Natural killer cell (primary cell): Measurements from ENCODE around the gene STK39. TPM values are rescaled to one million over a fixed set of nuclear protein-coding genes. Genes with fewer than 3 reads are reported as not detected.

Experiments
- ATAC-seq, 3 donors: fragments of 150-1000 bp in 2 of 3; fragments of 200-7000 bp in 1 of 3; cut with Tn5 transposase; 1 replicate in 1 of 3; 2 replicates in 2 of 3; pipeline ENCODE4 v1.10.0; 2021; ENCODE audit warnings: mild to moderate bottlenecking in 2 of 3, moderate library complexity in 2 of 3
- DNase-seq, 2 donors: peaks; one replicate each; pipeline versions ENCODE4 v3.0.0 to v3.0.0-alpha.2; 2013 to 2021; ENCODE audit warnings: mixed read lengths in 1 of 2
- H3K27ac ChIP-seq: one replicate; pipeline ENCODE4 v1.5.1; 2013; ENCODE audit warnings: mild to moderate bottlenecking, low read length
- H3K27me3 ChIP-seq: one replicate; pipeline ENCODE4 v1.6.1; 2013; ENCODE audit warnings: low read length; ENCODE audit not compliant: control insufficient read depth, insufficient read depth
- H3K36me3 ChIP-seq: one replicate; pipeline ENCODE4 v1.6.1; 2013; ENCODE audit warnings: low read length; ENCODE audit not compliant: control insufficient read depth, insufficient read depth
- H3K4me1 ChIP-seq: one replicate; pipeline ENCODE4 v1.6.1; 2013; ENCODE audit warnings: low read length; ENCODE audit not compliant: control insufficient read depth, insufficient read depth
- H3K4me3 ChIP-seq: one replicate; pipeline ENCODE4 v1.5.1; 2013; ENCODE audit warnings: low read length
- H3K9me3 ChIP-seq: one replicate; pipeline ENCODE4 v1.6.1; 2013; ENCODE audit warnings: low read length; ENCODE audit not compliant: control insufficient read depth, insufficient read depth
- H3K27ac Mint-ChIP-seq, 2 donors: one replicate each; pipeline ENCODE4 v1.8.0; 2022; ENCODE audit warnings: mild to moderate bottlenecking in 2 of 2, mixed read lengths in 2 of 2, moderate library complexity in 1 of 2
- H3K27me3 Mint-ChIP-seq, 2 donors: one replicate each; pipeline ENCODE4 v1.8.0; 2022; ENCODE audit warnings: low read depth in 2 of 2, mixed read lengths in 2 of 2
- H3K36me3 Mint-ChIP-seq: one replicate; pipeline ENCODE4 v1.8.0; 2022; ENCODE audit warnings: mixed read lengths
- H3K4me1 Mint-ChIP-seq, 2 donors: one replicate each; pipeline ENCODE4 v1.8.0; 2022; ENCODE audit warnings: mixed read lengths in 2 of 2
- H3K4me3 Mint-ChIP-seq: one replicate; pipeline ENCODE4 v1.8.0; 2022; ENCODE audit warnings: mild to moderate bottlenecking, moderate library complexity, mixed read lengths
- H3K9me3 Mint-ChIP-seq, 2 donors: one replicate each; pipeline ENCODE4 v1.8.0; 2022; ENCODE audit warnings: mixed read lengths in 2 of 2
- WGBS: methylation state at CpG from one replicate; pipeline ENCODE4 v1.1.7; 2013; ENCODE audit warnings: missing lambda C conversion rate; ENCODE audit not compliant: insufficient coverage; 5-methylcytosine and 5-hydroxymethylcytosine counted together
- intact Hi-C: fragments of 100-400 bp; cut with micrococcal nuclease; formaldehyde crosslinking; loops from one replicate; pipeline ENCODE4 v1.14.2; 2022
- total RNA-seq, 4 donors: library from RNA; stranded (reverse); fragments of 120-200 nt in 1 of 4; gene quantifications; one replicate each; pipeline versions ENCODE4 v1.2.3 to v1.2.4, GENCODE V29; 2013 to 2022
- TF ChIP-seq, protein P1 (sequence below): fragments of 200-600 bp; IDR thresholded peaks from one replicate; pipeline ENCODE4 v1.8.0; 2022; ENCODE audit warnings: antibody characterized with exemption

Gene STK39
- total RNA-seq, 3 donors from 2014 or later (not counting 1 experiment from before 2014, with no cell fraction given) = 53.3 to 79.3 (median 66.6) TPM

DNA sequence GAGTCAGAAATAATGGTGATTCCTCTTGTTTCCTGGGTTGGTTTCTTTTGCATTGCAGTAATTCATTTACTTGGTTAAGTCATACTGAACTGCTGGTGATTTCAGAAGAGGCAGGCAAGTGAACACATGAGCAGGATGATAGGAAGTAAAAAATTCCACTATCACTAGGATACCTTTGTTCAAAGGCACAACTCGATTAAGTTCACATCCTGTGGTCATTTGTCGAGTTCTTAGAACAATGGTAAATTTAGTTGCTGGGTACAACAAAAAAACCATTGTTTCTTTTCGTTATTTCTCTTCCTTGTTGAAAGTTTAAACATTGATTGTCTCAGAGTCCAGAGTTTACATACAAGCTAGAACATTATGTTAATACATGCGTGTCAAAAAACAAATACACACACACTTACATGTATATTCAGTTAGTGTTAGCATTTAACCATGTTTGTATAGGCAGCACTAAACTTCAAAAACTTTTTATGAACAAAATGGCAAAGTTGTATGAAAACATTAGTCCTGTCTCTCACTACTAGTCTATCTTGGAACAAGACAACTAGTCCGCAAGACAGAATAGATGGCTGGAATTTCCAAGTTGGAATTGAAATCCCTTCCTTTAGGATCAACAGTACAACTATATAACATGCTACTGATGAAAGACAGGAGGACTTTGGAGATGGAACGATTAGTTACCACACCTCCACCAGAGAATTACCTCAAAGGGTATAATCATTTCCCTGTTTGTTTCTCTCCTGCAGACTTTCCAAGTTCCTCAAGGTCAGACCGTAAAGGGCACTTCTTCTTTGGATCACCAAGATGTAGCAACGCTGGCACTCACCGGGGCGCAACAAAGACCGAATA is 26.2 kb downstream of the STK39 start:
- WGBS = 78% methylated on average over 9 of the region's 11 CpGs
- DNase-seq = no peak
- H3K4me1 Mint-ChIP-seq = peaks cover 74 to 89% of the 10 kb centered on the region in 2 donors
- no peaks in the 10 kb centered on the region for H3K4me1 ChIP-seq
- no peaks in the 10 kb centered on the region for H3K27me3 ChIP-seq
- H3K27me3 Mint-ChIP-seq = no peaks in the 10 kb centered on the region
- TF ChIP-seq, protein P1, sequence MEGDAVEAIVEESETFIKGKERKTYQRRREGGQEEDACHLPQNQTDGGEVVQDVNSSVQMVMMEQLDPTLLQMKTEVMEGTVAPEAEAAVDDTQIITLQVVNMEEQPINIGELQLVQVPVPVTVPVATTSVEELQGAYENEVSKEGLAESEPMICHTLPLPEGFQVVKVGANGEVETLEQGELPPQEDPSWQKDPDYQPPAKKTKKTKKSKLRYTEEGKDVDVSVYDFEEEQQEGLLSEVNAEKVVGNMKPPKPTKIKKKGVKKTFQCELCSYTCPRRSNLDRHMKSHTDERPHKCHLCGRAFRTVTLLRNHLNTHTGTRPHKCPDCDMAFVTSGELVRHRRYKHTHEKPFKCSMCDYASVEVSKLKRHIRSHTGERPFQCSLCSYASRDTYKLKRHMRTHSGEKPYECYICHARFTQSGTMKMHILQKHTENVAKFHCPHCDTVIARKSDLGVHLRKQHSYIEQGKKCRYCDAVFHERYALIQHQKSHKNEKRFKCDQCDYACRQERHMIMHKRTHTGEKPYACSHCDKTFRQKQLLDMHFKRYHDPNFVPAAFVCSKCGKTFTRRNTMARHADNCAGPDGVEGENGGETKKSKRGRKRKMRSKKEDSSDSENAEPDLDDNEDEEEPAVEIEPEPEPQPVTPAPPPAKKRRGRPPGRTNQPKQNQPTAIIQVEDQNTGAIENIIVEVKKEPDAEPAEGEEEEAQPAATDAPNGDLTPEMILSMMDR = no peak
- intact Hi-C loops = no loop called here
- H3K36me3 ChIP-seq = peaks cover 3% of the 10 kb centered on the region
- H3K36me3 Mint-ChIP-seq = no peaks in the 10 kb centered on the region
- peak overlapping the region; percentile 37 to 59 for H3K27ac Mint-ChIP-seq
- no peak overlapping the region for H3K27ac ChIP-seq
- no peak overlapping the region for H3K4me3 ChIP-seq
- H3K4me3 Mint-ChIP-seq = no peak overlapping the region
- no peaks in the 10 kb centered on the region for H3K9me3 ChIP-seq
- no peaks in the 10 kb centered on the region for H3K9me3 Mint-ChIP-seq
- ATAC-seq = no peak

DNA sequence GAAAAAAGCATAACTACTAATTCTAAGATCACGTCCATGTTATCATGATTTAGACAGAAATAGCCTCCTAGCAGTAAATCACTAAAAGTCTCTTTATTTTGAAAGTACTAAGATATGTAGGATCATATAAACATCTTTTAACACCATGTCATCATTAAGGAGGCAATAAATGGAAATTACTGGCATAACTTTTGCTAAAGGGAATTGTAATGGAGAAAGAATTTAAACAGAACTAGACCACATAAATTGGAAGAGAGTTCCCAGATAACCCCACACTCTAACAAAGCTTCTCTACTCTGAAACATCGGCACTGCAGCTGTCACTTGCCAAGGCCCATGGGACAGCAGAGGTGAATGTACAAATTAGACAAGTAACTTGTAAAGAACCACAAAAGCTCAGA is 29.5 kb downstream of the STK39 start:
- peaks cover 80 to 93% of the 10 kb centered on the region in 2 donors for H3K4me1 Mint-ChIP-seq

DNA sequence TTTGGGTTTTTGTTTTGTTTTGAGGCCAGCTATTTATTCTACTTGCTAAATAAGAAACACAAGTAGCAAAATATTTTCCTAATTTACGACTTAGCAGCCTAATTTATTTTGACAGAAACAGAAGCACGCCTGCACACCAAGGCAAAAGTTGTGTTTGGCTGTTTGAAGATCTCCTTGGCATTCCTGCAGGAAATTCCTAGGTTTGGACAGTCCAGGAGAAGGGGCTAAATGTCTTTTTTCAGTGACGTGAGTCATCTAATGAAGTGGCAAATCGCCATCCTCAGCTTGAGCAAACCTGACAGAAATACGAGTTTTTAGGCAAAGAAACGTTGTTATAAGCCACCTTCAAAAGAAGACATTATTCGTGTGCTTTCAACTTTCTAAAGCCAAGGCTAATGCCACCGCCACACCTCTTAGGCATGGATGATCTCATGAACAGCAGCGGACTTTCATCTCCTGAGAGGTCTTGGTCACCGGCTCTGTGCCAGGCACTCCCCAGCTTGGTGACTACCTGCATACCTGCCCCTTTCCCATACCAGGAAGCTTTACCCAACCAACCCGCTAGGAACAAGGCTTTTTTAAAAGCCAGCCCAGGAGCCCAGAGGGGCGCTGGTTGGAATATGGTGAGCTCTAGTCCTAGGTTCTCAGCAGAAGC is 30.9 kb downstream of the STK39 start:
- Histone ChIP-seq H3K27ac (no peak overlapping the region), H3K36me3 (no peaks in the 10 kb centered on the region), H3K27me3 (no peaks in the 10 kb centered on the region), H3K4me3 (no peak overlapping the region), H3K9me3 (no peaks in the 10 kb centered on the region), H3K4me1 (peaks cover 6% of the 10 kb centered on the region)
- intact Hi-C loops = no loop called here
- Mint-ChIP-seq H3K4me1 (peaks cover 84 to 93% of the 10 kb centered on the region in 2 donors), H3K27me3 (no peaks in the 10 kb centered on the region), H3K36me3 (no peaks in the 10 kb centered on the region), H3K27ac (no peak overlapping the region), H3K9me3 (no peaks in the 10 kb centered on the region), H3K4me3 (no peak overlapping the region)
- no peak for ATAC-seq
- 99% methylated on average over 12 of the region's 12 CpGs for WGBS
- no peak for DNase-seq
- TF ChIP-seq, protein P1 = no peak

More for the DNA sequence above, 29.5 kb downstream of the STK39 start:
- TF ChIP-seq, protein P1 = no peak
- Histone ChIP-seq H3K27me3 (no peaks in the 10 kb centered on the region), H3K4me1 (no peaks in the 10 kb centered on the region), H3K36me3 (no peaks in the 10 kb centered on the region), H3K9me3 (no peaks in the 10 kb centered on the region), H3K4me3 (no peak overlapping the region), H3K27ac (no peak overlapping the region)
- ATAC-seq (no peak), DNase-seq (no peak)
- H3K27ac Mint-ChIP-seq = peak overlapping the region in 1 of 2 donors; percentile 36
- H3K27me3 Mint-ChIP-seq = no peaks in the 10 kb centered on the region
- no peak overlapping the region for H3K4me3 Mint-ChIP-seq
- H3K36me3 Mint-ChIP-seq = no peaks in the 10 kb centered on the region
- no peaks in the 10 kb centered on the region for H3K9me3 Mint-ChIP-seq
- intact Hi-C loops = no loop called here
- WGBS = 100% methylated on average over 1 of the region's 2 CpGs
